OCI-M2 (cell line): ENCODE data around the gene RAPGEF3.

Source experiments
- DNase-seq: peaks from one replicate; lab custom pipeline; 2025; ENCODE audit not compliant: unreplicated experiment; lab: John Stamatoyannopoulos, UW

RAPGEF3 gene

GRCh38 chr12:47758834-47759690 lies at the start of gene RAPGEF3:
Gene RAPGEF3 (minus strand): TSS chr12:47758880. CDS start chr12:47758556, 324 bp downstream.
- DNase-seq: no peak

DNA sequence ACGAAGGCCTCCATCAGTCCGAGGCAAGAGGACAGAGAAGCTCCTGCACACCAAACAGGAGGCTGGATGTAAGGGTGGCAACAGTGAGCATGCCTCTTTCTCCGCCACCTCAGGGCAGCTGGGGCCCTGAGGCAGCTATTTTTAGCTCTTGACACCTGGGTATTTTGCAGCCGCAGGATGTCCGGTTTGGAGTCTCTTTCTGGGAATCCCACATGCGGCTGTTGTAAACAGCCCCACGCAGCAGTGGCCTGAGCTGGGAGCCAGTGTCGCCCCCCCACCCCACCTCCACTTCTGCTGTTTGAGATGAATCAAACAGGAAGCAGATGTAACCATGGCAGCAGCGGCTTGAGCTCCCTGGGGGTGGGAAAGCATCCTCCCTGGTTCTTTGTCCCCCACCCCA lies 49.4 kb upstream of the RAPGEF3 start:
- DNase-seq: no peak

- DNase-seq: no peak
Measured at GRCh38 chr12:47807338-47807737, 48.7 kb upstream of the RAPGEF3 start.

DNA sequence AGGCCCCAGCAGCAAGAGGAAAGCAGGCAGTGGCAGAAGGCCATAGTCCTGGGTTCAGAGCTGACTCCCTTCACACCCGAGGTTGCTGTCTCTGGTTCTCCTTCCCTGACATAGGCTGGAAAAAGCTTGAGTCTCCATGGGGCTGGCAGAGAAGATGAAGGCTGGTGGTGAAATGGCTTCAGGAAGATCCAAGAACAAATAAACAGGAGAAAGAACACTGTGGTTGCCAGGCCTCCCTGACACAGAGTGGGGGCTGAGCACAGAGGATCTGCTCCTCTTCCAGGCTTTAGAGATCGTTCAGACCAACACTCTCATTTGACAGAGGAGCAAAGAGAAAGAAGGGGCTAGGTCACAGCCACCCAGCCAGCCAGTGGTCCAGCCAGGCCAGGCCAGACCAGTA lies 46.7 kb upstream of the RAPGEF3 start:
- DNase-seq: no peak

DNA sequence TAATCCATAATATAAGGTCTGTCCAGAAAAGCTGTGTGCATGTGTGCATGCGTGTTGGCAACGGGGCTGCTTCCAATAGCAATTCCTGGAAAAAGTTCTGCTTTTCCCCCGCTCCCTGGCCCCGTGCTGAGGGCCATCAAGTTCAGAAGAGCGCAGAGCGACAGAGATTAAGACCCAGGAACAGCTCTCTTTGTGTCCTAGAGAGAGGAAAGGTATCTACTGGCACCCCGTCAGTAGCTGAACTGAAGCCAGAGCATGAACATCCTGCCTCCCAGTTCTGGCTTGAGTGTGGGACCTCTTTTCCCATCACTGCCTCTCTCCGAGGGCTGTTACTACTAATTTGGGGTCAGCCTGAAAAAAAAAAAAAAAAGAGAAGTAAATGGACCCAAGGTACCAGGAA lies 45.5 kb upstream of the RAPGEF3 start:
- DNase-seq: no peak

DNA sequence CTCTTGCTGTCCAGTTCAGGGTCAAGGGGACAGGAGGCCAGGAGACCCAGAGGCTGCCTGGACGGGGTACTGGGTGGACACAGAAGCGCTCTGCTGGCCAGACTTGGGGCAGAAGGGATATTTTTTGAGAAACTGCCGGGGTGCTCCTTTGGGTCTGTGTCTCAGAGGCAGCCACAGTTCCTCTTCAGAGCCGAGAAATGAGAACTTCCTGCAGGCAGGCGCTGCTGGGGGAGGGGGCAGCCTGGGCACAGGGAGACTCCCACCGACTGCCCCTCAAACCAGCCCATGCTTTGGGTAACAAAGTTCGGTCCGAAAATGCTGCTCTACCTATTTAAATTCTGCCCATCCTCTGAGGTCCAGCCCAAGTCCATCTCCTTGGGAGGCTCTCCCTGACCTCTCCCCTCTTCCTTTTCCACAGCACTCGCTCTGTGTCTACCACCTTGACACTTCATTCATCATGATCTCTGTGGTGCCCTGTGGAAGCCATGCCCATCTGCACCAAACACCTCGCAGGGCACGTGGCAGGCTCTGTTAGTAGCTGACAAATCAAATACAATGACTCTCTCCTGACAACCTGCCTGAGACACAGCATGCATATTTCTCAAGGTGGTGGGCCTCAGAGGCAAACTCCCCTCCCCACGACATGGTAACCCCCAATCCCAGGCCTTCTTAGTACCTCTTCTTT lies 44.7 kb upstream of the RAPGEF3 start:
- no peak for DNase-seq

DNA sequence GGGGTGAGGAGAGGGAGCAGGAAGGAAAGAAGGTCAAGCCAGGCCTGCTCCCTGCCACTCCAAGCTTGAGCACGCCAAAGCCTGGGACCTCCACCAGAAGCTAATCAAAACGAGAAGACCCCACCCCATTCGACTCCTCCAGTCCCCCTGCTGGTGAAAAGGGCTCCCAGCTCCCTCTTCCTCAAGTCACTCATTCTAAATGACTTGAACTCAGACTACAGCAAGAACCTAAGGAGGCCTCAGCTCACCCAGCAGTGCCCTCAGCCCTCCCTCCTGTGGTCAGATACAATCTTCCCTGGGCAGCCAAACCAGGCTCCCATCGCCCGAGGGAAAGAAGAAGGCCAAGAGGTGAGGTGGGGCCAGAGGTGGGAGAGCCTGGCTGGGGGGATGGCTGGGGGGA lies 43.6 kb upstream of the RAPGEF3 start:
- no peak for DNase-seq

DNA sequence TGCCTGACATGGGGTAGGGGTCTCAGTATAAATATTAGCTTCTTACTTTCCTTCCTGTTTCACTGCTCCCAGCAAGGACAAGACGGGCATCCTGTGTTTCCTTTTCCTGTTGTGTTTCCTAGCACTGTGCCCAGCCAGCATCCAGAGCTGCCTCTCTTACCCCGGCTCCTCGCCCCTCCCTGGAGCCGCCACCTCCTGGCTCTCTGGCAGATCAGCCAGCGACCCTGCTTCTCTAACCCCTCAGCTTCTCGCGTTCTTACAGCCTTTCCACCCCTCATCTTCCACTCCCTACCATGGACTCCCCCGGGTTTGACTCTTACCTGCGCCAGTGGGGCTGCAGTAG lies 43.2 kb upstream of the RAPGEF3 start:
- no peak for DNase-seq

- DNase-seq: no peak
Measured at GRCh38 chr12:47801170-47801903, 42.7 kb upstream of the RAPGEF3 start.

DNA sequence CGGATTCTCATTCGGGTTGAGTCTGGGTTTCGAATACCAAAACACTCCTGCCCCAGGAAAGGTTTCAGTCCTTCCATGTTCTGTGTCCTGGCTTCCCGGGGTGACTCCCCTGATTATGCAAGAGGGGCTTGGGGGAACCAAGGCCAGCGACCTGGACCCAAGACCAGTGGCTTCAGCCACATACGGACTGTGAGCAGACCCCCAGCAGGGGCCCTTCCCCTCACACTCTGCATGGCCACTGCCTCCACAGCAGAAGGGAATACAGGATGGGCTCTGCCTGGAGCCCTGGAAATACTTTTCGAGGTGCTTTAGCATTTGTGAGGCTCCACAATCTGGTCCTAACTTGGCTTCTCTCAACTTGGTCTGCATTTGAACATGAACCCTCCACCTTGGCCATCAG lies 41.9 kb upstream of the RAPGEF3 start:
- DNase-seq: no peak

DNA sequence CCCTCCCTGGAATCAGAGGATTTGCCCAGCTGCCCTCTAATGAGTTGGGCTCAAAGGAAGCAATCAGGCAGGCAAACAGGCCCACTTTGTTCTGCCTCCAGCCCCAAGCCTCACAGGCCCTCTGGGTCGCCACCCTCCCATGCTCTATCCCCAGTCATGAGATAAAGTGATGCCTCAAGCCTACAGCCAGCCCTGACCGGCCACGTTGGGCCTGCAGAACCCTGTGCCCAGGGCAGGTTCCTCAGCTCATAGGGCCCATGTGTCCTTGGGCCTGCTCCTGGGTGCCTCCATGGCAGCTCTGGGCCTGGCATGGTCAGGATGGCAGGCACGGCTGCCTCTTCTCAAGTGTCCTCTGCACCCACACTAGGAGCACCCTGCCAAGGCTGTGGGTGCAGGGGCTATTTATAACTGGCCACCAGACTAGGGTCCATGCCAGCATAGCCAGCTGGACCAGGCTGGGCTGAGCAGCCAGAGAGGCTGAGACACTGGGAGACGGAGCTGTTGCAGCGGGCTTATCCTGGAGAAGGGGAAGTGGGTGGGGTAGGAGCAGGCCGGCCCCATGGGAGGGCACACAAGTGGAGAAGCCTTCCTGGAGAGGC lies 40.8 kb upstream of the RAPGEF3 start:
- no peak for DNase-seq

DNA sequence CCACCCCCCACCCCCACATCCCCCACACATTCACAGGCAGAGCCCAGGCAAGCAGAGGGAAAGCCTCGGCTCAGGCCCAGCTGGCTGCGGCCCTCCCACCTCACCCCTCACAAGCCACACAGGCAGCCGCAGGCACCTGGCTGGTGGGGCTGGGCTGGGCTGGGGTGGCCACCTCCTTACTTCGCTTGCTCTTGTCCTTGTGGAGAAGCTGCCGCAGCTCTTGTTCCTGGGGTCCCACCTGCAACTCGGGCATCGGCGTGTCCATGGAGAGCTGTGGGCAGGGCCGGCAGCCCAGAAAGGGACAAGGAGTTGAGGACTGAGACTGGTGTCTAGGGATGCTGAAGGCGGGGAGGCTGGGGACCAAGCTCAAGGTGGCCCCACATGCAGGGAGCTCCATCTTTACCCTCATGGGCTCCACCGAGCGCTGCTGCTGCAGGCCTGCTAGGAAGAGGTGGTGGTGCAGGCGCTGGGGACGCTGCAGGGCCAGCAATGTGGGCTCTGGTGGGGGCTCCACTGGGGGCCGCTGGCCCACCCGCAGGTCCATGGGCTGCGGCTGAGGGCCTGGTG lies 39.8 kb upstream of the RAPGEF3 start:
- DNase-seq: no peak

GRCh38 chr12:47797441-47797840 lies 38.8 kb upstream of the RAPGEF3 start:
- no peak for DNase-seq

DNA sequence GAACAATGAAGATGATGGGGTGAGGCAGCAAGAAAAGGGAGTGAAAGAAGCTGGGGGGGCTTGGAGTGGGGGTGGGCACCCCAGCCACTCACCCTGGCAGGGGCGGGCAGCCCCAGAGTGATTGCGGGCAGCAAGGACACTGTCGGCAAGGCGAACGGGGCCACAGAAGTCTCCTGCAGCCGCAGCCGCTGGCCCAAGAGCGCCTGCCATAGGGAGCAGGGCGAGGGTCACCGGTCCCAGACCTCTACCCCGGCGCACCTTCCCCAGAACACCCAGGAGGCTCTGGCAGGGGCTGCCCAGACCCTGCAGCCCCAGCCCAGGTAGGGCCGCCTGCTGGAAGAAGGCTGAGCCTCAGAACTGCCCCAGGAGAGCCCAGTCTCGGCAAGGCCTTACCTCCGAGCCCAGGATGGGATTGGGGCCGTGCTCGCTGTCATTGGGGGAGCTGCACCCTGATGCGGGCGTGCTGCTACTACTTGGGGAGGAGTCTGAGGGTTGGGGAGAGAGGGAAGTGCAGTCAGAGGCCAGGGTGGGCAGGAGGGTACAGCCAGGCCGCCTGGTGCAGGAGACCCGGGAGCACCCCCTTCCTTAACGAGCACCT lies 37.2 kb upstream of the RAPGEF3 start:
- DNase-seq: no peak

- no peak for DNase-seq
Measured at GRCh38 chr12:47795121-47795813, 36.6 kb upstream of the RAPGEF3 start.

- DNase-seq: no peak
Measured at GRCh38 chr12:47794679-47795078, 36.0 kb upstream of the RAPGEF3 start.

DNA sequence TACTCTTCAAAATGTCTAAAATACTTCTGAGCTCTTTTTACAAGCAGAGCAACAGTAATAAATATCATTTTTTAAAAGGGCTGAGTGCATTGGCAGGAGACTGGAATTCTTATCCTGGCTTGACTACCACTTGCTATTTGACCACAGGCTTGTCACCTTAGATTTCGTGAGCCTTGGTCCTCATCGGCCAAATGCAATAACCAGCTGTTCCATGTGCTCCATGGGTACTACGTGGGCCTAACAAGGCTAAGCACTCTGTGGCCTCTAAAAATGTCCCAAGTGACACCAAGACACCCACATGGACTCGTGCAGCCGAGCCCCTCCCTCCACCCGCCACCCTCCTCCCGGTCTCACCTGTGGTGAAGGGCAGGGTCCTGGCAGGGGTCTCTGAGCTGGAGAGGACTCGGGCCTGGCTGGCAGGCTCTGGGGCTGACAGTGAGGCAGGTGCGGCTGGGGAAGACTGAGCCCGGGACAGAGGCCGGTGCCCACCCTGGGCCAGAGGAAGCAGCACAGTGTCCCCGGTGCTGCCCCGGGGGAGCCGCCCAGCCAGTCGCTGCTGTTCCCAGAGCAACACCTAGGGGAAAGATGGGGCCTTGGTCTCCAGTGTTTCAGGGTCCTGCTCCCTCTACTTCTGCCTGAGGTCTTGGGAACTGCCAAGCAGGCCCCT lies 34.5 kb upstream of the RAPGEF3 start:
- no peak for DNase-seq

- DNase-seq: no peak
Measured at GRCh38 chr12:47791874-47792273, 33.2 kb upstream of the RAPGEF3 start.

DNA sequence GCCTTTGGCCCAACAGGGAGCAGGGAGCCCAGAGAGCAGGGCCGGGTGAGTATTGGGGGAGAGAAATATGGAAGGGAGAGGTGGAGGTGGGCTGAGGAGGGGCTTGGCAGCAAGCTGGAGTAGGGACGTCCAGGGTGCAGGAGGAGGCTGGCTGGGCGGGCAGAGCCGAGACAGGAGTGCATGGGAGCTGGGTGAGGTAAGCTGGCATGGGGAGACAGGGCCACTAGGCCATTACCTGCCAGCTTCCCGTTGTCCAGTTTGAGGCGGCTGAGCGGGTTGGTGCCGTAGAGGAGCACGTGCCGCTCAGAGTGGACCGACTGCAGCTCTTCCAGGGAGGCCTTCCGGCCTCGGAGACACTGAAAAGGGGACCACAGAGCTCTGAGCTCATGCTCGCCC lies 32.7 kb upstream of the RAPGEF3 start:
- no peak for DNase-seq
